HG03095 (cell line): ENCODE data around the gene SLC3A2.
"Not testable (repeated sequence)": the region's sequence is repeated elsewhere in the genome, so short reads cannot be mapped to it uniquely, and the experiment has no call there.

Source experiments
- ATAC-seq: cut with Tn5 transposase; IDR thresholded peaks from one replicate; pipeline ENCODE4 v1.9.1; 2021; ENCODE audit warnings: moderate library complexity; ENCODE audit not compliant: unreplicated experiment

SLC3A2 gene

GRCh38 chr11:62880803-62881578 lies at the start of gene SLC3A2:
TSS of gene SLC3A2 (plus strand) at chr11:62880896. CDS start at chr11:62881024, 128 bp downstream.
- ATAC-seq = peak; percentile 70

DNA sequence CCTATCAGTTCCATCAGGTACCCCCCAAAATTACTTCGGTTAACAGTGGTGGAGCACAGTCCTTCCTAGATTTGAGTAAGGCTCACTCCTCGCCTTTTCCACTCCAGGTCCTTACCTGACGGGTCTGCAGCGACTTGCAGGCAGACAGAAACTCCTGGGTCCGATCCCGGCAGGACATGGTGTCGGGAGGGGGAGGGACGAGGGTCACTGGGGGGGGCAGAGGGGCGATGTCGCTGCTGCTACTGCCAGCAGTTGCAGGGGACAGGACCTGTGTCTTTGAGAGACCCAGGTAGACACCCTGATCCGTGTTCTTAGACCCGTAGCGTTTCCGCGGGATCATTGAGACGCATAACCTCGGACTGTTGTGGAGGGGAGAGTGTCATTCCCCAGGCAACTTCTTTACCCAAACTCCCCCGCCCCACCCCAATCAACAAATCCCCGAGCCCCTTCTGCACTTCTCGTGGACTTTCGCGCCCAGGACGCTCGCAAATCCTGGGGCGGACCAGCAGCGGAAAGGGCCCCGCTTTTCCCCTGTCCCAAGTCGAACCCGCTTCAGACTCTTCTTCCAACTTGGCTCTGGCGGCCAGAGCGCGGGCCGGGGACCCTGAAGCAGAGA lies 49.7 kb upstream of the SLC3A2 start:
- ATAC-seq = peak; percentile 3

DNA sequence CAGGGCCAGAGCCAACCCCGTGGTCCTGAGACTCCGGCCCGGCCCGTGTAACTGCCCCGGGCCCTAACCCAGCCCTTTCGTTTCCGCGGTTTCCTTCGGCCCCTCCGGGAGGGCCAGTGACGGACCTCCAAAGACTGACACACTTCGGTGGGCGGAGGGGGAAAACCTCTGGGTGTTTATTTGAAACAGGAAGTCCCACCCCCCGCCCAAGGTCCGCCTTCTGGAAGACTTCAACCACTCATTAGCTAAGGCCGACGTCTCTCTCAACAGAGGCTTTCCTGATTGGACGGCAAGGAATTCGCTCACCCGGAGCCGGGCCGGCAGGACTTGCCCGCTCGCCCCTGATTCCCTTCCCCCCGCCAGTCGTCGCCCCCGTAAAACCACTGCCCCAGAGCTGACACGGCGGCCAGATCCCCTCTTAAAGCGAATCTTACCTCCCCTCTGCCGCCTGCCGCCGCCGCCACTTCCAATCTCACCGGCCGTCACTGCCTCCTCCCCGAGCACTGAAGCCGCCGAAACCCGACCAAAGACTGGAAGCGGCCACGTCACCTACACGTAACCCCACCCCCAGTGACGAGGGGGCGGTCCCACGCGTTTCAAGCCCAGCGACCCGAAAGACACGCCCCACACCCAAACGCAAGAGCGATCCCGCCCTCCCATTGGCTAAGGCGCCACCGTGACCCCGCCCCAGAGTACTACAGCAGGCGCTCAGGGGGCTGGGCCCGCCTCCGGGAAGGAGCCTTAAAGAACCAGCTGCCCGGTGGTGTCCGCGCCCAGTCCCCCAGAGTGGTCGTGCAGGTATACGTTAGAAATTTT lies 49.0 kb upstream of the SLC3A2 start, which contains the start of gene STX5:
STX5 (minus strand) TSS at position 532 of the 816 bp plus-strand sequence. CDS start 808 bp downstream, outside the sequence.
- ATAC-seq = peak; percentile 78

DNA sequence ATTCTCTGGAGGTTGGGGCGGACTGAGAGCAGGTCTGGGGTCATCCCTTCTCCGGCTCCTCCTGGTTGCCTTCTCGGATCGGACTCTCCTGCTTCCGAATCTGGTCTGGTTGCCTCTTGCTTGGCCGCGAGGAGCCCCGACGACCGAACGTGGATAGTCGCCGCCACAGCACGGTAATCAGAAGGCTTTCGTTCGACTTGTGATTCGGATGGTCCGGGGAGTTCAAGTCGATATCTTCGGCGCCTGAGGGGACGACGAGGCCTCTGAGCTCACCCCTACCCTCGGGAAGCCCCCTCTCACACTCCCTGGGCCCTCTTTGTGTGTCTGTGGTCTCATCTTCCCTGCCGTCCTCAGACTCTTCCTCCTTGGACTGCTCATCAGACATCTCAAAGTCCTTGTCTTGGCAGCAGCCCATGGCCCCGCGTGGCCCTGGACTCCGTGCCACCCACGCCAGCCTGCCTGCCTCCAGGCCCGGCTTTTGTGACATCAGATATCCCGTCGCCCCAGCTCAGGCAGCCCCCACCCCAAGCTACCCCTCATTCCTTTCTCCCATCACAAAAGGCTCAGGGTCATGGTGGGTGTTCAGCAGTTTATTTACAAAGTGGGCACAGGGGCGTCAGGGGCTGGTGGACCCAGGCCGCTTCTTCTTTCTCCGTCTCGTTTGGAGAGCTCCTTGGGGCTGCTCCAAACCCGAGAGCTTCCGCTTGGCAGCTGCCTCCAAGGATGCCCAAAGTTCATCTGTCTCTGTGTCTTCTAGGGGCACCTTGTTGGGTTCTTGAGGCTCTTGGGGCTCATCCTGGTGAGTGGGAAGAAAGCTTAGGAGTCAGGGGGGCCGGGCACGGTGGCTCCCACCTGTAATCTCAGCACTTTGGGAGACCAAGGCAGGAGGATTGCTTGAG lies 48.1 kb upstream of the SLC3A2 start, which contains the start of gene TEX54:
TEX54 (minus strand) TSS at position 506 of the 899 bp plus-strand sequence.
- ATAC-seq = peak; percentile 14

DNA sequence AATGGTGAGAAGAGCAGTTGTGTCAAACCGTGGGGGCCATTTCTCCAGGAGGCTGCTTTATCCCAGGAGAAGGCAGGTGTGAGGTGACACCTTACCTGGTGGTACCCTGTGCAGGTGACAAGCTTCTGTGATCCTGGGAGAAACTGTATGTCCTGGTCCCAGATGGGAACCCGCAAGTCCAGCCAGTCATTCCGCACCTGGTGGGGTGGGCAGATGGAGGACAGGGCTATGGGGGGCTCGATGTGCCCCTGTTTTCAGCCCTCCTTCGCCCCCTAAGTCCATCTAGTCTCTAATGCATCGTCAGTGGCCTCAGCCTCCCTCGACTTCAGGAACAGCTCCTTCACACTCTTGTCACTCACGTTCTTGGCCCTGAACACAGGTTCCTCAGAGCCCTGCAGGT lies 45.4 kb upstream of the SLC3A2 start:
- ATAC-seq = no peak

DNA sequence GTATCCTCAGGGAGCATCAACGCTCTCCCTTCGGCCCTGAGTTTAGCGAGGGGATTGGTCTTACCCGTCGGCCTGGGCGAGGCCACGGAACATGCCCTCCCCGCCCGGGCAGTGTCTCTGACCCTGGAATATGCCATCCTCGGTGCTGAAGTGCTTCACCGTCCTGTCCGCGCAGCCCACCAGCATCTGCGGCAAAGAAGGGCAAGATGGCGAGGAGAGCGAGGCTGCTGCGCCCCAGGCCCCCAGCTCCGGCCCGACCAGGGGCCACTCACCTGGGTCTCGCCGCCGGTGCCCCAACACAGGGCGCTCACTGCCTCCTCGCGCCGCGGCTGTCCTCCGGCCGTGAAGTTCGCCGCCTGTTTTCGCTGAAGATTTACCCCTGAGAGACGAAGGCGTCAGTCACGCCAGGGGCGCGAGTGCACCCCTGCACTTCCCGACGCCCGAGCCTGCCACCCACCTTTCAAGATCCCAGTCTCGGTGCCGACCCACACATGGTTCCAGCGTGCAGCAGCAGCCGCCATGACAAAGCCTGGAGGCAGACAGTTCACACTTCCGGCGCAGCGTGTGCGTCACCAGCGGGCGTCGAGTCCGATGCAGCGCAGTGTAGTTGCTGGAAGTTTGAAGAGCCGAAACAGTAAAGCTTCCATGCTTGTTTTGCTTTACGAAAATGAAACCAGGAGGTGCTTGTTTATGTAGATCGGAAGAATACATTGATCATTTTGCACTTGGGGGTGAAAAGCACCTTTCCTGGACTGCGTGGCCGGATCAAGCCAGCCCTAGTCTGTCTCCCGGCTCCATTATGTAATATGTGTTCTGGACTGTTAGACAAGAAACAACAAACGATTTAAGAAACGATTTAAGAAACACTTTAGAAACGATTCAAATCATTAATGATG lies 41.4 kb upstream of the SLC3A2 start, which contains the start of gene WDR74:
WDR74 (minus strand) TSS at position 541 of the 896 bp plus-strand sequence; CDS start at position 521, 20 bp downstream.
- ATAC-seq = peak; percentile 37

DNA sequence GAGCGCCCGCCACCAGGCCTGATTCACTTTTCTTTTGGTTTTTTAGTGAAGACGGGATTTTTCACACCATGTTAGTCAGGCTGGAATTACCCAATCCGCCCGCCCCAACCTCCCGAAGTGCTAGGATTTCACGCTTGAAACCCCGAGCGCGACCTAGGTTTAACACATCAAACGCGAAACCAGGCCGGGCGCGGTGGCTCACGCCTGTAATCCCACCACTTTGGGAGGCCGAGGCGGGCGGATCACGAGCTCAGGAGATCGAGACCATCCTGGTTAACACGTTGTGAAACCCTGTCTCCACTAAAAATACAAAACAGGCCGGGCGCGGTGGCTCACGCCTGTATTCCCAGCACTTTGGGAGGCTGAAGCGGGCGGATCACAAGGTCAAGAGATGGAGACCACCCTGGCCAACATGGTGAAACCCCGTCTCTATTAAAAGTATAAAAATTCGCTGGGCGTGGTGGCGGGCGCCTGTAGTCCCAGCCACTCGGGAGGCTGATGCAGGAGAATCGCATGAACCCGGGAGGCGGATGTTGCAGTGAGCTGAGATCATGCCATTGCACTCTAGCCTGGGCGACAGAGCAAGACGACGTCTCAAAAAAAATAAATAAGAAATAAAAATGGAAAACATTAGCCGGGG lies 39.9 kb upstream of the SLC3A2 start:
- ATAC-seq = not testable (repeated sequence)

DNA sequence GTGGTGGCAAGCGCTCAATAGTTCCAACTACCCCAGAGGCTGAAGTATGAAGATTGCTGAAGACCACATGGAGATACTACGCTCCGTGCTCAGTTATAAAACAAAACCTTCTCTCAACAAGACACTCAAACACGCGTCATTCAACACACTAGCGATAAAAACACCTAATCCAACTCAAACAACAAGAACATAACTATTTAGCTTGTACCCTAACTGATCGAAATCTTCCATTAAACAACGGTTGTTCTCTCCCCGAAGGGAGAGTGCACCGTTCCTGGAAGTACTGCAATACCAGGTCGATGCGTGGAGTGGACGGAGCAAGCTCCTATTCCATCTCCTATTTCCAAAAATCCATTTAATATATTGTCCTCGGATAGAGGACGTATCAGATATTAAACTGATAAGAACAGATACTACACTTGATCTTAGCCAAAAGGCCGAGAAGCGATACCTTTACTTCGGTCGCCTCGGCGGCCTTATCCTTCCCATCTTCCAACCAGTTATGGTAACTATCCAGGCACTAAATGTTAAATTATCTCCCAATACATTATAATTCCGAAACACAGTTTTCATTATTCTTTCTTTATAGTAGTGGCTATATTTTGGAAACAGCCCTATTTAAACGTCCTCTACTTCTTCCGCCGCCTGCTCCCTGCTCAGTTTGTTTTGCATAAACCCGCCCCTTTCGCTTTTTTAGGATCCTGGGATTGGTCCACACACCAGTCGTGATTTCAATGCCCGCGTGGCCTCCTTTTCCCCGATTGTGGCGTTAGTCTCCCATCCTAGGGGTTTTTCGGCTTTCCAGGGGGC lies 39.1 kb upstream of the SLC3A2 start:
- ATAC-seq = peak; percentile 47

DNA sequence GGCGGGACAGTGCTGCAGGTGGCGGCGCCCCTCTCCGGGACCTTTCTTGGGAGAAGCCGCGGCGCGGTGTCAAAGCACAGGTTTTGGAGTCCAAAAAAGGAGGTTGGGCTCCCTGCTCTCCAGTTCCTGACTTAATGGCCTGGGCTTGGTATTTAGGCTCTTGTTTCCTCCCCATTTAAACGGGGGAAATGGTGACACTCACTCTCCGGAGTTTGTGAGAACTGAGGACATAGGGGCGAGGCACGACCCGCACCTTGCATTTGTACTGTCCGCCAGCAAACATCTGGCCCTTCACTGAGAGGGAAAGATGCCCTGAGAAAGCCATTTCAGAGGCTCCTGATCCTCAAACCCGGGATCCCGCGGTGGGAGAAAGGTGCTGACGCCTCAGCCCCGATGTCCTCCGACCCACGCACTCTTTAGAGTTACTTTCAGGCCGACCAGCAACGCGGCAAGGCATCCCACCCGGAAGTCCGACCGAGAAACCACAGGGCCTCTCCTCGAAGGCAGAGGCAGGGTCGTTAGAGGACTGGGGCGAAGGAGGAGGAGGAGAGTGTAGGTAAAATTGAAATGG lies 38.4 kb upstream of the SLC3A2 start:
- no peak for ATAC-seq

GRCh38 chr11:62842891-62843290 lies 37.8 kb upstream of the SLC3A2 start:
- not testable (repeated sequence) for ATAC-seq

GRCh38 chr11:62843466-62843865 lies 37.2 kb upstream of the SLC3A2 start:
- ATAC-seq = no peak

DNA sequence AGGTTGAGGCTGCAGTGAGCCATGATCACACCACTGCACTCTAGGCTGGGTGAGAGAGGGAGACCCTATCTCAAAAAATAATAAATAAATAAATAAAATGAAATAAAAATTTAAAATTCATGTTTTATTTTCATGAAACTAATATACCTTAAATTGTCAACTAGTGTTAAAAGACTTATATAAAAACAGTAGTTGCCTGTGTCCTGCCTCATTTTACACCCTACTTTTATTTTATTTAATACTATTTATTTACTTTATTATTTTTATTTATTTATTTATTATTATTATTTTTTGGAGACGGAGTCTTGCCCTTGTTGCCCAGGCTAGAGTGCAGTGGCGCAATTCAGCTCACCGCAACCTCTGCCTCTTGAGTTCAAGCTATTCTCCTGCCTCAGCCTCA lies 36.5 kb upstream of the SLC3A2 start:
- ATAC-seq = no peak

DNA sequence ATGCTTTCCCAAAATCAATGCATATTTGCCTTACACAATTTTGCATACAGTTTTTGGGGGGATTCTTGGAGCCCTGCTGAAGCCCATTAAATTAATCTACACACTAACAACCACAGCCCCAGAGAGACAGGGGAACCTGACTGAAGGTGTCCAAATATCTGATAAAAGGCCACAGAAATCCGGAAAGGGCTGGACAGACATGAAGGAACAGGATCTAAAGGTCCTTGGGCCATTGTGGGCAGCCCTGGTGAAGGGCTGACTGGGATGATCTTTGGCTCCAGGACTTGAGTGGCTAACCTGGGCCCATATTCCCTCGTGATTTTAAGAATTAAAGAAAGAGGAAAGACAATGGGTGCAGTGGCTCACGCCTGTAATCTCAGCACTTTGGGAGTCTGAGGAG lies 34.5 kb upstream of the SLC3A2 start:
- no peak for ATAC-seq

DNA sequence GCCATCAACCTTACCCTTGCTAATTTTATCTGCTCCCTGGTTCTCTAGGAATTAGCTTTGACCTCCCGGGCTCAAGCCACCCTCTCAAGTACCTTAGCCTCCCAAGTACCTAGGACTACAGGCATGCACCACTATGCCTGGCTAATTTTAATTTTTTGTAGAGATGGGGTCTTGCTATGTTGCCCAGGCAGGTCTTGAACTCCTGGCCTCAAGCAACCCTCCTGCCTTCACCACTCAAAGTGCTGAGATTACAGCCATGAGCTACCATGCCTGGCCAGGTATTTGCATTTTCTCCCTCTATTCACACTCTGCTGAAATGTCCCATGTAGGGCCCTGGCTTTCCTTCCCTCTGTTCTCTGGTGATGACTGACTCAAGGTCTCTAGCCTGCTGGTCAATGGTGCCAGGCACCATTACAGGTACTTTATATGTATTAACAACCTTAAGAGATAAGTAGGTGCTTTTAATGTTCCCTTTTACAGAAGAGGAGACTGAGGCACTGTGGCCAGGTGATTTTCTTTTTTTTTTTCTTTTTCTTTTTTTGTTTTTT lies 32.9 kb upstream of the SLC3A2 start:
- no peak for ATAC-seq

GRCh38 chr11:62850911-62851806 lies 29.5 kb upstream of the SLC3A2 start:
- ATAC-seq = no peak

DNA sequence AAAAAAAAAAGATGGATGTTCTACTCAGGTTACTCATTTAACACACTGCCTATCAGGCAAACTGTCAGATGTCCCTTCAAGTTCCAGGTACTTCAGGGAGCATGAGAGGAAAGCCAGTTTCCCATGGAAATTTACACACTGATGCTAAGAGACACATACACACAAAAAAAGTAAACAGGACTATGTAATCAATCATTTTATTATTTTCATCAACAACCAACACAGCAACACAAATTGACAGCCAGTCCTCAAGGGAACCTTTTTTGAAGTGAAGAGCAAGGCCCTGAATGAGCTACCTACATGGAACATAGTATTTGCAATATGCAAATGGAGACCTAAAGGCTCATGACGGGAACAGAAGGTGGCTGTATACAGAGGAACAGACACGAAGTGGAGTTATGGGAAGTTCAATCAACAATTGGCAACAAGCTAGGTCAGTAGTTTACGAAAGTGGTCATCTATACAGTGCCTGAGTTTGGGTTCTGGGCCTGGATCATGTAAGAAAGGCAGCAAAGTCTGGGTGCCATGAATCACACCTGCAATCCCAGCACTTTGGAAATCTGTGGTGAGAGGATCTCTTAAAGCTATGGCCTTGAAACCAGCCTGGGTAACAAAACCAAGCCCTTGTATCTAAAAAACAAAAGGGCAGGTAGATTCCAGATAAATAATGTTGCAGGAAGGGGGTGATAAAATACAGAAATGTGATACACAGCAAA lies 28.7 kb upstream of the SLC3A2 start:
- ATAC-seq = no peak
